Measurements from ENCODE around the gene CREB5.

The CREB5 gene

DNA sequence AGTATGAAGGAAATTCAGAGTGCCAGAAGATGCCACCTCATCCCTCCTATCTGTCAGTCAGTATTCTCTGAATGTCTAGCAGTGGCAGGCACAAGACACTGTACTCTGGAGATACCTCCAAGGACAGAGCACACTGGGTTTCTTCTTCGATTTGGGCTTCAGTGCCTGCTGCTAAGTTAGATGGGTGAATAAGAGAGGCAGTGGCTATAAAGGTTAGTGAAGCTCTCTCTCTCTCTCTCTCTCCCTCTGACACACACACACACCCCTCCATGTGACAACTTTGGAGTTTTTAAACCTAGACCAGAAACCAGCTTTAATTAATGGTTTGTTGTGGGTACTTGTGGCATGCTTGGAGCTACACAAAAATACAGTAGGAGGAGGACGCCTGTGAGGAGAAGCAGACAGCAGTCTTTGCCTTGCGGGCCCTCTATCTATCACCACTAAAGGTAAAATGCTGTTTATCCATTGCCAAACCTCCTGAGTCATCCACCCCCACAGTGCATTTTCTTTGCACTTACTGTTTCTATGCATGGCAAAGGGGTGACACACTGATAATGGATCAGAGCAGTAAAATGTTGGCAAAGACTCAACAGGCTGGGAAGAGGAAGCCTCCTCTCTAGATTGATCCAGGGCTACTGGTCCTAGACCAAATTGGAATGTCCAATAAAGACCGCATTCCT is 443.4 kb downstream of the CREB5 start:
- DNase-seq (ENCODE audit: low read depth in 2 of 2): no peak

DNA sequence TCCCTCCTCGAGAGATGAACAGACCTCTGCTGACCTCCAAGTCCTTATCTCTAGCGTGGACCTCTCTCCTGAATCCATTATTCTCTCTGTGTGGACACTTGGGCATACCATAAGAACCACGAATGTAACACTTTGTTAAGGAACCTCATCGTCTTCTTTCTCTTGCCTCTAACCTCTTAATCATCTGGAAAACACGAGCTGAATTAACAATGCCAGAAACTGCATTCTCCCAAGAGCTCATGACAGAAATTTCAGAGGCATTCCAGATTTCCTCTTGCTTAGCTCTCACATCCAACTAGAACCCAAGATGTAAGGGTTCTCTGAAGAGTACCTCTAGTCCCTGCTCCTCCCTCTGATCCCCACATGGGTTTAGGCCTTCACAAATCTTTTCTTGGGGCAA is 444.3 kb downstream of the CREB5 start:
- DNase-seq (ENCODE audit: low read depth in 2 of 2): no peak

DNA sequence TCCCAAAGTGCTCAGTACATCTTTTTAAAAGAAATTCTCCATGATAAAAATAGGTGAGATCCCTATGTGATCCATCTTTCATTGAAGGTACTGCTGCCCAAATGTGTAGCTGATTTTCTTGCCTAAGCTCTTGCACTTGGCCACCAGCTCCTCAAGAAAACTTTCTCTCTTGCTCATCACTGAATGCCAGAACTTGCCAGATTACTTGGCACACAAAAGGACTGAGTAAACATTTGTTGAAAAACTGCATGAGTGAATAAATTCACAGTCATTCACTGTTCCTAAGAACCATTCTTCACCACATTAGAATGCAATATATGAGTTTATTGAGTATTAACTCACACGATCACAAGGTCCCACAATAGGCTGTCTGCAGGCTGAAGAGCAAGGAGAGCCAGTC is 445.9 kb downstream of the CREB5 start:
- no peak for DNase-seq (ENCODE audit: low read depth in 2 of 2)

DNA sequence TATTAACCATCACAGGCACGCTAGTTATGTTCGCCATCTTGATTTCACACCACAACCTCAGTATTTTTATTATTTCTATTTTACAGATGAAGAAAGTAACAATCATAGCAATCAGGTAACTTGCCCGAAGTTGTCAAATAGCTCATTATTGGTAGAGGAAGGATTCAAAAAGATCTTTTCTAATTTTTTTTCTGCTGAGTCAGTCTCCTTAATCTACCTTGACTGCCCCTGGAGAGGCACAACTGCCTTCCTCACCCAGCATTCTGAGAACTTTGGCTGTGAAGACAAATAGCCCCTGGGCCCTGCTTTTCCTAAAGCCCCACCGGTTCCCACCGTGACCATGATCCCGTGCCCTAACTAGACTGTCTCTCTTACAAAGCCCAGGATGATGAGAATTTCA is 446.6 kb downstream of the CREB5 start:
- DNase-seq (ENCODE audit: low read depth in 2 of 2): no peak

DNA sequence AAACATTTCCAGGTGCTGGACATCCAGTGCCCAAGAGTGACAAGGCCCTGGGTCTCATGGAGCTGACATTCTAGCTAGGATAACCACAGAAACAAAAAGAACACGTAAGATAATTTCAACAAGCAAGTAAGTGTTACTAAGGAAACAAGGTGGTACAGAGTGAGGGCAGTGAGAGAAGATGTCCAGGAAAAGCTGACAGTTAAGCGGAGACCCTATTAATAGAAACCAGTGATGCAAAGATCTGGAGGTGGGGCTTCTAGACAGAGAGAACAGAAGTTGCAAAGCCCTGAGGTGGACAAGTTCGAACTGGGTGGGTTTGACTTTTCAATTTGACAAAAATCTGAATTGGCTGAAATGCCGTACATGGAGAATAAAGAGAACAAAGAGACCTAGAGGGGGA is 449.5 kb downstream of the CREB5 start:
- no peak for DNase-seq (ENCODE audit: low read depth in 2 of 2)

DNA sequence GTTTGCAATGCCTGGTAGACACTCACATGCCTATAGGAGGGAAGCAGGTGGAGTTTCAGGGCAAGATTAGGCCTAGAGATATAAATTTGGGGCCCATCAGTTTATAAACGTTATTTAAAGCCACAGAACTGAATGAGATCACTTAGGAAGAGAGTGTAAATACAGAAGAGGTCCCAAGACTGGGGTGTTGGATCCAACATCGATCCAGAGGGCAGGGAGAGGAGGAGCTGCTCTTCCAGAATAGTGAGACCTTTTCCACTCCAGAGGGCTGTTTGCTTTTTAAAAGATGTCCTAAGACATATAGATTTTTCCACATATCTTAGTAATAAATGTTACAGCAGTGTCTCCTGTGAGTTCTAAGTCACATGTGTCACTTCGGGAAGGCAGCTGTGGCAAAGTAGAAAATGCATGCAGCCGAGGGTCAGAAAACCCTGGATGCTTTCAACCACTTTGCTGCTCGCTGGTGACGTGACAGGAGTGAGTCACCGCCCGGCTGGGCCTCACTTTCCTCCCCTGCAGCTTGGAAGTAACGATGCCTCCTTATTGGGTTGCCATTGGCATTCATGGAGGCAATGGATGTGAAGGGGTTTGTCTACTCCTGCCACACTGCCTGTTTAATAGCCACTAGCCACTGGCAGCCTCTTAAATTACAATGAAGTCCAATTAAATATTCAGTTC is 450.4 kb downstream of the CREB5 start:
- DNase-seq (ENCODE audit: low read depth in 2 of 2): no peak

DNA sequence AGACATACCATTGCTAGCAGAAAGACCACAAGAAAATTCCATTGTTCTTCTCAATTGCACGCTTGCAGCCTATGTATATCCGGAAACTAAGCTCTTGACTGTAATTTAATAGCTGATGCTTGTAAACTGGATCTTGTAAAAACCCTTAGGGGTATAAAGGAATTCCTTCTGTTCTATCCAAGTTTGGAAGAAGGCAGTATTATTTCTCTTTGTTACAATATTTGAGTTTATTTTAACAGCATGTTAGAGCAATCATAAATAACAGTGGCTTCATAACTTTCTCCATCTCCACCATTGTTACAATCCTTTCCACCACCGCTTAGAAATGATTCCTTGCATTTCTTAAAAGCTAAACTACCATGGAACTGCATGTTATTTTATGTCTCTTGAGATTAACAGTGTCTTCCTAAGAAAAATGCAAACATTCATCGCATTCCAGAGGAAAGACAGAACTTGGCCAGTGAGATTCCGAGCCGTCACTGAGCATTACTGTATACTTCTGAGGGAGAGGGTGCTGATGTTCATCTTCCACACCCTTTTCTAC is 453.4 kb downstream of the CREB5 start:
- no peak for DNase-seq (ENCODE audit: low read depth in 2 of 2)

DNA sequence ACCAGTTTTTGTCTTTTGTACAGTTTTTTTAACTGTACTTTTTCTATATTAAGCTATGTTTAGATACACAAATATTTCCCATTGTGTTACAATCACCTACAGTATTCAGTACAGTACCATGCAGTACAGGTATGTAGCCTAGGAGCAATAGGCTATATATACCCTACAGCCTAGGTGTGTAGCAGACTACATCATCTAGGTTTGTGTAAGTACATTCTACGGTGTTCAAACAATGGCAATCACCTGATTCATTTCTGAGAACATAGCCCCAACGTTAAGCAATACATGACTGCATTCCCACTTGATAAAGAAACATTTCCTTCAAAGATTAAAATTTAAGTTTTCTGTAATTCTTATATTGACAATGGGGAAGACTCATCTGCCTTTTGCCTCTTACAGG is 456.4 kb downstream of the CREB5 start:
- DNase-seq (ENCODE audit: low read depth in 2 of 2): no peak

DNA sequence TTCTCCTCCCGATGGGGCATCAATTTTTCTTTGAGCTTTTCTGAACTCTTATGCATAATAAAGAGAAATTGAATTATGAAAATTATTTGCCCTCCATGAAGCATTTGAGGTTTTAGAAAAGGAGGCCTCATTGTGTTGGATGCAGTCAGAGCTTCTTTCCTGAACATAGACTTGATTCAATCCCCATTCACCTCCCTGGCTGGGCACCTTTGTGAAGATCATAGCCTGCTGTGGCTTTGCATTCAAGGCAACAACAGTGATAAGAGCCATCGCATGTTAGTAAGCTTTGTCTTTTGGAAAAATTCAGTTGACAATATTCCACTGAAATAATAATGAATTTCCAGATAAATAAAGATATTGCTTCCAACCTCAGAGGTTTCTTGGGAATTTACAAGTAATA is 458.8 kb downstream of the CREB5 start:
- DNase-seq (ENCODE audit: low read depth in 2 of 2): no peak

DNA sequence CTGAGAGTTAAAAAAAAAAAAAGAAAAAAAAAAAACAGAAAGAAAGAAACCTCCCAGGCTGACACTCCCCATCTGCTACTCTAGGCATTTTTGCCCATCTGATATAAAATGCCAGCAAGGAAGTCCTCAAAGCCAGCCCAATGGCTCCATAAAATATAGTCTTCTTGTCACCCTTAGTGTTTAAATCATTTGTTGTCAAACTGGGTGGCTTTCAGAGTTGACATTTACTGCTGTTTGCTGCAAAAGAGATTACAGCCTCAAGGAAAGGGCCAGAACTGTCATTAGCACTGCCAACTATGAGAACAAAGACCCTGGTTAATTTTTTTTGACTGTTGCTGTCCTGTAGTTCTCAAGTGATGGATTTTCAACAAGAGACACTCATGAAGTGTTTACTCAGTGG is 459.3 kb downstream of the CREB5 start:
- DNase-seq (ENCODE audit: low read depth in 2 of 2): no peak

DNA sequence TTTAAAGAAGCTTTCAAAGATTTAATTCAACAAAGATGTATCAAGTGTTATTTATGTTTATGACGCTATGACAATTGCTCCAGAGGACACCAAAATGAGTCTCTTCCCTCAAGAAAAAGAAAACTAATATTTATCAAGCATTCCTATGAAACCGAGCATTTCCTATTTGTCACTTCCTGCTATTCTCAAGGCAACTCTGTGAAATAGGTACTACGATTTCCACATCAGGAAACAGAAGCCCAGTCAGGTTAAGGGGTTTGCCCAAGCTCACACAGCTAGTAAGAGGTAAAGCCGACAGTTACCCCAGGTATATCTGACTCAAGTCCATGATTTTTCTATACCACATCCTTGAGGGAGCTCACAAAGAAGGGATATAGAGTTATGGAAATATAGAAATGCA is 459.9 kb downstream of the CREB5 start:
- DNase-seq (ENCODE audit: low read depth in 2 of 2): no peak

DNA sequence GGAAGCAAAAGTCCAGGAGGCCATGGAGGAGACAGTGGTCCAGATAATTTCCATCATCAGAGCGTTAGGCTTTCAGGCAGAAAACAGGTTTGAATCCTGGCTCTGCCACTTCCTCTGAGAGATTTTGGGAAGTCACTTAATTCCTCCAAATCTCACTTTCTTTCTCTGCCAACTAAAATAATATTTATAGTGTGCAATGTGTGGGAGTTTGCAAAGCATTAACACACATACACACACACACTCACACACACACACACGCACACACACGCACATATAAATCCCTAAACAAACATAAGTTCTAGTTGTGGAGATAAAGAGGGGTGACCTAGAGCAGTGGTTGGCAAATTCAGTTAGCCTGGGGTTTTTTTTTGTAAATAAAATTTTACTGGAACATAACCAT is 461.0 kb downstream of the CREB5 start:
- DNase-seq (ENCODE audit: low read depth in 2 of 2): no peak

DNA sequence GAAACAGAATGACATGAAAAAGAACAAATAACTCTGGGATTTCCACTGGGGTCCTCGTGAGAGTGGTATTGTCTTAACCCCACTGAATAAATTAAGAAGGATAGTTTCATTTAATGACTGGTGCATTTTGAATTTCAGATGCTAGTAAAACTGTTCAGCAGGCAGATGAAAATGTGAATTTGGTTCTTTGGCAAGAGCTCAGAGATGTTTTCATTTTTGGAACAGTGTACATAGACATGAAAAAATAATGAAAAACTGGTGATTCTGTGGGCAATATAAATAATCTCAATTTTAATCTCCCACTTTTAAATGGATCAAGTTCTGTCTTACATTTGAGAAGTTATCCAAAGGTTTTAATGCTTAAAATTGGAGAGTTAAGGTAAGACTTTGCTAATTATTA is 461.7 kb downstream of the CREB5 start:
- DNase-seq (ENCODE audit: low read depth in 2 of 2): no peak

Measured in stimulated activated CD4-positive, alpha-beta T cell treated with anti-CD3 and anti-CD28 coated beads, Interleukin-4, amount 100 ng/mL, for 48 hours (primary cell).